Hematopoietic multipotent progenitor cell treated with erythropoietin and hydrocortisone succinate and interleukin-3 and kit ligand, for 6 days (in vitro differentiated cells): ENCODE results near the gene CSF1.

Experiments
- DNase-seq: peaks from one replicate; pipeline ENCODE4 v3.0.0-alpha.2; 2015

Gene CSF1

GRCh38 chr1:109979489-109980091, 68.9 kb downstream of the CSF1 start:
- no peak for DNase-seq
